ENCODE measurements around the gene ST7L.

DNA sequence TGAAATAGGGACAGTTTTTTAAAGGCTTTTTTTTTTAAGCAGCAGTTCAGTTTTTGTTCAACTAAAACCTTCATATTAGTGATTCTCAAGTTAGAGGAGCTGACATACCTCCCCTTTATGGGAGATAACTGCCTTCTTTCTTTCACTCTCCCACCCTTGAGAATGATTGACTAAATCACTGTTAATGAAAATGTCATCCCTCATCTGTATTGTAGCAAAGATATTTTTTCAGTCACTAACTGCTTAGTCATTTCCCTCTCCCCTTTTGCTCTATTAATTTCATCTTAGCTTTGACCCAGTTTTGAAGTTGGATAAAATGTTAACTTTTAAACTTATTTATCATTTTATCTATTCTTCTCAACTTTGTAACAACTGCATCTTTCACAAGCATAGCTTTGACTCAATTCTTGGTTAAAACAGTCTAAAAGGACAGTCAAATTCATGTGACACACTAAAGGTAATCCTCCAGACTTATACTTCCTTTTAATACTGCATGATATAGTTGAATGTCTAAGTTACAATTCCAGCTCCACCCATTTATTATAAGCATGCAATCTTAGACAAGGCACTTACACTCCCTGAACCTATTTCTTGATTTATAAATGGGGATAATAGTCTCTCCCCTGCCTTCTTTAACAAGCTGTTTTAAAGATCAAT, 17.8 kb upstream of the ST7L start:
- no peak for TF ChIP-seq POLR2A (IDR thresholded peaks at IDR 0.05)
- TF ChIP-seq, protein P1, sequence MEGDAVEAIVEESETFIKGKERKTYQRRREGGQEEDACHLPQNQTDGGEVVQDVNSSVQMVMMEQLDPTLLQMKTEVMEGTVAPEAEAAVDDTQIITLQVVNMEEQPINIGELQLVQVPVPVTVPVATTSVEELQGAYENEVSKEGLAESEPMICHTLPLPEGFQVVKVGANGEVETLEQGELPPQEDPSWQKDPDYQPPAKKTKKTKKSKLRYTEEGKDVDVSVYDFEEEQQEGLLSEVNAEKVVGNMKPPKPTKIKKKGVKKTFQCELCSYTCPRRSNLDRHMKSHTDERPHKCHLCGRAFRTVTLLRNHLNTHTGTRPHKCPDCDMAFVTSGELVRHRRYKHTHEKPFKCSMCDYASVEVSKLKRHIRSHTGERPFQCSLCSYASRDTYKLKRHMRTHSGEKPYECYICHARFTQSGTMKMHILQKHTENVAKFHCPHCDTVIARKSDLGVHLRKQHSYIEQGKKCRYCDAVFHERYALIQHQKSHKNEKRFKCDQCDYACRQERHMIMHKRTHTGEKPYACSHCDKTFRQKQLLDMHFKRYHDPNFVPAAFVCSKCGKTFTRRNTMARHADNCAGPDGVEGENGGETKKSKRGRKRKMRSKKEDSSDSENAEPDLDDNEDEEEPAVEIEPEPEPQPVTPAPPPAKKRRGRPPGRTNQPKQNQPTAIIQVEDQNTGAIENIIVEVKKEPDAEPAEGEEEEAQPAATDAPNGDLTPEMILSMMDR (IDR thresholded peaks at IDR 0.05): no peak
